Glomerular visceral epithelial cell (primary cell): Measurements from ENCODE around the gene PLBD2.
A peak's percentile ranks its signal among the peaks of the same experiment; 100 is the strongest.
"Not testable (repeated sequence)": the region's sequence is repeated elsewhere in the genome, so short reads cannot be mapped to it uniquely, and the experiment has no call there.

Experiments used
- DNase-seq: peaks from one replicate; pipeline ENCODE4 v3.0.0-alpha.2; 2016; ENCODE audit errors: extremely low spot score

The PLBD2 gene

GRCh38 chr12:113334786-113335539, 23.4 kb upstream of the PLBD2 start, which contains the start of gene SLC8B1:
TSS of gene SLC8B1 (minus strand) at chr12:113335109. CDS start at chr12:113332878, 2,231 bp downstream.
- DNase-seq: peak; percentile 86

DNA sequence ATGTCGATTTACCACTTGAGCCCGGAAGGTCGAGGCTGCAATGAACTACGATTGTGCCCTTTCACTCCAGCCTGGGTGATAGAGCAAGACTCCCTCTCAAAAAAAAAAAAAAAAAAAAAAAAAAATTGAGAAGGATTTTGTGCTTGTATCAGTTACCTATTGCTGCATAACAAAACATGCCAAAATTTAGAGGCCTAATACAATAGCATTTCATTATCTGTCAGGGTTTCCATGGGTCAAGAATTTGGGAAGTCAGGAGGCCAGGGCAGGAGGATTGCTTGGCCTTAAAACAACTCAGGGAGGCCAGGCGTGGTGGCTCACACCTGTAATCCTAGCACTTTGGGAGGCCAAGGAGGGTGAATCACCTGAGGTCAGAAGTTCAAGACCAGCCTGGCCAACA, 18.8 kb upstream of the PLBD2 start:
- no peak for DNase-seq

DNA sequence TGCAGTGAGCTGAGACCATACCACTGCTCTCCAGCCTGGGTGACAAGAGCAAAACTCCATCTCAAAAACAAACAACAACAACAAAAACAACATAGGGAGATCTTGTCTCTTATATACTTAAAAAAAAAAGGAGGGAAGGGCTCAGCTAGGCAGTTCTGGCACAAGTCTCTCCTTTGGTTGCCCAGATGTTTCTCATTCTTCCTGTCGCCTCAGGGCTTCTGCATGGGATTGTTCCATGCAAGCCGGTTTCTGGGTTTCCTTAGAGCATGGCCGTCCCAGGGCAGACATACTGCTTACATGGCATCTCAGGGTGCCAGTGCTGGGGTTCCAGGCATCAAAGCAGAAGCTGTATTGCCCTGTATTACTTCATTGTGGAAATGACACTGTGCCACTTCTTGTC, 18.3 kb upstream of the PLBD2 start:
- DNase-seq: no peak

DNA sequence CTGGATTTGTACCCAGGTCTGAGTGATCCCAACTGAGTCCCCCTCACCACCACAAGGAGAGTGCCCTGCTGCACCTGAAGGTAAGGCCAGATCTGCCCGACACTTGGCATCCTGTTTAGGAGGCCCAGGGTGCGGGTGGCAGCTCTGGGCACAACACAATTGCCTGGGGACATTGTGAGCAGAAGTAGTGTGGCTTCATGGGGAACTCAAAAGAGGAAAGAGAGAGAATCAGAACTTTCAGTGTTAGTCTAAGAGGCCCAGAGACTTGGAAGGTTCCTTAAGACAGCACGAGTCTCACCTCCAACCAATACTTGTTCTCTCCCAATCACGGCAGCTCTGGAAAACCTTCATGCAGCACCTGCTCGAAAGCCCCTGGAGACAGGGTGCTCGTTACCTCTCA, 16.9 kb upstream of the PLBD2 start:
- no peak for DNase-seq

GRCh38 chr12:113345318-113345717, 13.1 kb upstream of the PLBD2 start:
- DNase-seq: no peak

- no peak for DNase-seq
Measured at GRCh38 chr12:113346353-113346752, 12.0 kb upstream of the PLBD2 start.

- no peak for DNase-seq
Measured at GRCh38 chr12:113347107-113347506, 11.3 kb upstream of the PLBD2 start.

DNA sequence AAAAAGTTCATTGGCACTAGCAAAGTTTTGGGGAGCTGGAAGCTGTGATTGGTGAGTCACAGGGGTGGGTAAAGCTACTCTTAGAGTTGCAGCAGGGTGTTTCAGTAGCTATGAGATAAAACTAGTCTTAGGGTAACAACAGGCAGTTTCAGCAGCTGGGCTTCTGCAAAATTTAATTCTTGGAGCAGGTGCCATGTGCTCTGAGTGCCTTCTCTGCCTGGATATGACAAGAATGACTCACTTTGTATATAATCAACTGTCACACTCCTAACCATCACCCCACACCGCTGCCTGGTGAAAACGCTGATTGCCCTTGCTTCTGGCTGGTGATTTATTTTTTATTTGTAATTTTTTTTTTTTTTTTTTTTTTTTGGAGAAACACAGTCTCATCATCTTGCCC, 10.5 kb upstream of the PLBD2 start:
- no peak for DNase-seq

DNA sequence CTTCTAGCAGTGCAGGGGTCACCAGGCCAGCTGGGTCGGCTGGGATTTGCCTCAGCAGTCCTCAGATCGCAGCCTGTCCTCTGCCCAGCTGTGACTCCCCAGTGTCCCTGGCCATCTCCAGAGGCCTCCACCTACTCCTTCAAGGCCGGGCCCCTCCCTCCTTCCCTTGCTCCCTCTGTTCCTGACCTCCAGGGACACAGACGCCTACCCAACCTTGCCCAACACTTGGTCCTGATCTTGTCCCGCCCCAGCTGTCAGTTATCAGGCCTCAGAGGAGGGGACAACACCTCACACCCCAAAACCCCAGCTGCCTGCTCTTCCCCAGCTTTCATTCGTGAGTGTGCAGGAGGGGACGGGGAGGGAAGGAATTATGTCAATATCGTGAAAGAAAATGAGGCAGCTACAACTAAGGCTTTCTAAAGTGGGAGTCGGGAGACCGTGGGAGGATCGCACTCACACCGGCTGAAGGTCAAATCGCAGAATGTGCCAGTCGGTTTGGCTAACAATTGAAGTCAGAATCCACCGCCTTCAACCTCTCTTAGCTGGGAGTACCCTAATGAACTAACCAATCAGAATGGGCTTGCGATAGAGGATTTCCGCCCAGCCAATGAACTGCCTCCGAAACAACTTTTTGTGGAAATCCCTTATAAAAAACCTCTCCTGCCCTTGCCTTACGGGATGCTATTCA, 9.4 kb upstream of the PLBD2 start:
- DNase-seq: no peak

- no peak for DNase-seq
Measured at GRCh38 chr12:113351089-113351488, 7.3 kb upstream of the PLBD2 start.

DNA sequence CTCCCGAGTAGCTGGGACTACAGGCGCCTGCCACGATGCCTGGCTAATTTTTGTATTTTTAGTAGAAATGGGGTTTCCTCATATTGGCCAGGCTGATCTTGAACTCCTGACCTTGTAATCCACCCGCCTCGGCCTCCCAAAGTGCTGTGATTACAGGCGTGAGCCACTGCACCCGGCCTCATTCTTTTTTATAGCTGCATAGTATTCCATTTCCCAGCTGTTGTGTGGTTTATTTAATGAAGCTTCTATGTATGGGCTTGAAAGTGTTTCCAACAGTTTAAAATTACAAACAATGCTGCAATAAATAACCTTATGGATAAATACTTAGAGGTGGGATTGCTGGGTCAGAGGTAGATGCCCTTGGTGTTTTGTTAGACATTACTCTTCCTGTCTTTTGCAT, 4.2 kb upstream of the PLBD2 start:
- DNase-seq: not testable (repeated sequence)

DNA sequence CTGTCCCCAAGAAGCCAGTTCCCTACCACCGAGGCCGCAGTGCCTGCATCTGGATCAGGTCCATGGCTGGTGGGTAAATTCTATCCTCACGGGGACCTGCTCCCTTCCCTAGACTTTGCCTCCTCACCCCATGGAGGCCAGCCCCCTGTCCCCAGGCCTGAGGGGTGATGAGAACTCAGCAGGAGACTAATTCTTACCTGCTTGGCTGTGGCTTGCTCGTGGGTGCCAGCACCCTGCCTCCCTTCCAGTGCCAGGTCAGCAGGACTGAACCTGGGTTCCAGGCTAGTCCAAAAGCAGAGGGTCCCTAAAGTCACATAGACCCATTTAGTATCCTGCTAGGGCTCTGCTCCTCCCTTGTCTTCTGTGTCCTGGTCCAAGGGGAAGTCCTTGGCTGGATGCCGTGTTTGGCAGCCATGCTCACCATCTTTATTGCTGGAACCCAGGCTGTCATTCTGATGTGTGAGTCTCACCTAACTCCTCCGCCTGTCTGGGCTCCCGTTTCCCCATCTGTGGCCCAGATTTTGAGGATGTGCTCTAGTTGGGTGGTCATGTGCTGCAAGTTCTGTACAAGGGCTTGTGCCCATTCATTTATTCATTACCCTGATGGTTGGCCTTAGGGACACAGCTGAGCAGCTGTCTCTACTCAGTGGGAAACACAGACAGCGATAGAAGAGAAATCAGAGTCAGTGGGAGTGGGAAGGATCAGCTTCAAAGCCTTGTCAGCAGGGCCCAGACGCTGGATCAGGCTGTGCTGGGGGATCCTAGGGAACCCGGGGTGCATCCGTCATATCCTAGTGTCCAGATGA, 949 bp downstream of the PLBD2 start:
- DNase-seq: no peak

- DNase-seq: no peak
Measured at GRCh38 chr12:113359939-113360748, 1.8 kb downstream of the PLBD2 start.

GRCh38 chr12:113361574-113362370, 3.4 kb downstream of the PLBD2 start:
- DNase-seq: no peak

- no peak for DNase-seq
Measured at GRCh38 chr12:113364698-113365097, 6.3 kb downstream of the PLBD2 start.

GRCh38 chr12:113365639-113366395, 7.4 kb downstream of the PLBD2 start:
- no peak for DNase-seq

- DNase-seq: no peak
Measured at GRCh38 chr12:113366827-113367226, 8.4 kb downstream of the PLBD2 start.

DNA sequence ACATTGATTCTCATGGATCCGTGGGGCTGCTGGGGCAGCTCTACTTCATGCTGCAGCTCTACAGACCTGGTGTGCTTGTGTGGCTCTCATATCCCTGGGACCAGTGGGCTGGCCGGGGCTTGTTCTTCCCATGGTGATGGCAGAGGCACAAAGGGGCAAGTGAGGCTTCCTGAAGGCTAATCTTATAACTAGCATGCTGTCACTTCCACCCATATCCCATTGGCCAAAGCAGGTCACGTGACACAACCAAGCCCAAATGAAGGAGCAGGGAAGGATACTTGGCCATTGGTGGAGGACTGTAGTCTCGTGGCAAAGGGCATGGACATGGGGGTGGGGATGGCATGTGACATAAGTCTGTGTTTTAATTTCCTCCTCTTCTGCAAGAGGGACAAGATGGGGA, 9.9 kb downstream of the PLBD2 start:
- DNase-seq: no peak

DNA sequence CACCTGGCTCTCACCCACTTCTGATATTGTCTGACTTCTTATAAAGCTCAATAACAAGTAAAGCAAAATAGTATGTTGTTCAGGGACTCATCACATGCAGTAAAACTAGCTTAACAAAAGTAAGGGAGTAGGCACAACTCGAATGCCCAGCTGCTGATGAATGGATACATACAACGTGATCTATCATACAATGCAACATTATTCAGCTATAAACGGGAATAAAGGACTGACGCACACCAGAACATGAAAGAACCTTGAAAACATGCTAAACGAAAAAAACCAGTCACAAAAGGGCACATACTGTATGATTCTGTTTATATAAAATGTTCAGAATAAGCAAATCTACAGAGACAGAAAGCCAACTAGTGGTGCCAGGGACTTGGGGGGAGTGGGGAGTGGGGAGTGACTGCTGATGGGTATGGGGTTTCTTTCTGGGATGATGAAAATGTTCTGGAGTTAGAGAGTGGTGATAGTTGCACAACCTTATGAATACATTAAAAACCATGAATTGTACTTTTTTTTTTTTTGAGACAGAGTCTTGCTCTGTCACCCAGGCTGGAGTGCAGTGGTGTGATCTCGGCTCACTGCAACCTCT, 11.1 kb downstream of the PLBD2 start:
- no peak for DNase-seq
